HG03159 (cell line): ENCODE measurements around the gene DYDC2.
"Not testable (repeated sequence)": the region's sequence is repeated elsewhere in the genome, so short reads cannot be mapped to it uniquely, and the experiment has no call there.

Experiments
- ATAC-seq: cut with Tn5 transposase; IDR thresholded peaks from one replicate; pipeline ENCODE4 v1.9.1; 2021; ENCODE audit warnings: mild to moderate bottlenecking, moderate library complexity; ENCODE audit not compliant: unreplicated experiment

Gene DYDC2

GRCh38 chr10:80411681-80412220 is 55.2 kb downstream of the DYDC2 start:
- ATAC-seq, result no peak

GRCh38 chr10:80412486-80412885 is 55.9 kb downstream of the DYDC2 start:
- ATAC-seq, result no peak

GRCh38 chr10:80413271-80413996 is 56.9 kb downstream of the DYDC2 start:
- ATAC-seq, result no peak

DNA sequence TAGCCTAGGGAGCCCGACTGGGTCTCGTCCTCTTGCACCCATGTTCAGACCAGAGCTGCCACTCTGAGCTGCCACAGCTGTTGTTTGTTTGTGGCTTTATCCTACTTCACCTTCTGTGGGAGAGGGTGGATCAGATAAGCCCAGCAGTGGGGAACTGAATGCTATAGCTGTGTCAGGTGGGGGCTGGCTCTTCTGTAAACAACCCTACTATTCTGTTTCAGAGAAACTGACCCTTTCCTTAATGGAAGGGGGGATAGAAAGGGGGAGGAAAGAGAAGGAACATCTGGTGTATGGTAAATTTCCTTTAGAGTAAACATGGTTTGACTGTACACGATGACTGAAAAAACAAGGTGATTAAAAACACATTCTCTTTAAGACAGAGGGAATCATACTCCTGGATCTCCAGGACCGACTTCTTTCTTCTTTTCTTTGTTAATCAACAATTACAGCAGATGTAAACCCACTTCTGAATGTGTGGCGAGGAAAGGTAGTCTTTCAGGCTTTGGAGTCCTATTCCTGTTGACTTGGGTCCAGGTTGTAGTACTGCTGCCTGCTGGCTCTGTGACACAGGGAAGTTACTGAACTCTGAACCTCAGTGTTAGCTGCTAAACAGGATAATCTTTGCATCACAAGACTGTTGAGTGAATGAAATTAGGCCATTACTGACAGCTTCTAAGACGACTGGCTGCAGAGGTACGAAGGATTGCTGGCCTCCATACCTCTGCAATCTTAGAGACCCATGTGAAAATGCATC is 57.7 kb downstream of the DYDC2 start:
- ATAC-seq, result no peak

DNA sequence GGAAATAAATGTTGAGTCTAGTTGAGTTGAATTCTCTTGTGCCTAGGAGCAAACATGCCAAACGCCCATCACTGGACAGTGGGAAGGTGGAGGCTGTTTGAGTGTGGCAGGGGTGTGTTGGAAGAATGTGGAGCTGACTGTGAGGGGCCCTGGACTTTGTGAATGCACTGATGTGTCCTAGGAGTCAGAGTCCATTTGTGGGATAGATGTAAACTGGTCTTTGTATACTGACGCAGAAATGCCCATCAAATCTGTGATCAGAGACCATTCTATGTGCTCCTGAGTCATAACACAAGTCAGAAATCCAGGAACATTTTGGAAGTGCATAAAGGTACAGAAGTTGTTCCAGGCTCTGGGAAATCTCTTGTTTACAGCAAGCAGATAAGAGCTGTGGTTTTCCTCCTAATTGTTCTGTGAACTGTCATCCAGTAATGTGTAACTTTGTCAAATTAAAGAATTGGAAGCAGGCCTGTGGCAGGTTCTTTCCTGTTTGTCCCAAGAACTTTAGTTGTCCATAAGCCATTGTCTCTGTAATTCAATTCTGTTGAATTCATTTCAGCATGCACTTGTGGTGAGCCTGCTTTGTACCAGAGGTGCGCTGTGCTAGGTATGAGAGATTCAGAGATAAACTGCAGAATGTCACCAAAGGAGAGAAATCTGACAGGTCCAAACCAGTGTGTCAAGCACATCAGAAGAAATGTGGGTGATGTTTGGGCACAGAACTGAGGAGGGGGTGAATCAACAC is 59.3 kb downstream of the DYDC2 start:
- ATAC-seq, result no peak

- no peak for ATAC-seq
Observed at GRCh38 chr10:80416479-80417098, 60.0 kb downstream of the DYDC2 start.

DNA sequence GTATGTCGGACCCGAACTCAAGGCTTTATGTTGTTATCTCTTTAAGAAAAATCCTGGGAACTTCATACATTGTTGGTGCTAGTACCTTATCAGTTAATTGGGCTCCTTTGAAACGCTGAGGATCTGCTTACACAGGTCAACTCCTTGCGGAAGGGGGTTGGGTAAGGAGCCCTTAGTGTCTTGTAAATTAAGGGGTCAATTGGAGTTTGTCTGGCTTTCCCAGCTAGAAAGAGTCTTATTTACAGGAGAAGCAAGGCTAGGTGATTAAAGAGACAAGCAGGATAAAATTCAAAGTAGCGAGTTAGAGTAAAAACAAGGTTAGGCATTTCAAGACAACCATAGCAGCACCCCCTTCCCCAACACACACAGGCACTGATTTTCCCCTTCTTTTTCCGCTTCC is 60.7 kb downstream of the DYDC2 start:
- ATAC-seq, result not testable (repeated sequence)
